HG03571 (cell line): Measurements from ENCODE around the gene F2R.
"Not testable (repeated sequence)": the region's sequence is repeated elsewhere in the genome, so short reads cannot be mapped to it uniquely, and the experiment has no call there.

Source experiments
- ATAC-seq: cut with Tn5 transposase; IDR thresholded peaks from one replicate; pipeline ENCODE4 v1.9.1; 2021; ENCODE audit not compliant: unreplicated experiment

The F2R gene

GRCh38 chr5:76747706-76748105 lies 31.8 kb downstream of the F2R start:
- ATAC-seq = no peak

- no peak for ATAC-seq
Observed at GRCh38 chr5:76751291-76751690, 35.4 kb downstream of the F2R start.

DNA sequence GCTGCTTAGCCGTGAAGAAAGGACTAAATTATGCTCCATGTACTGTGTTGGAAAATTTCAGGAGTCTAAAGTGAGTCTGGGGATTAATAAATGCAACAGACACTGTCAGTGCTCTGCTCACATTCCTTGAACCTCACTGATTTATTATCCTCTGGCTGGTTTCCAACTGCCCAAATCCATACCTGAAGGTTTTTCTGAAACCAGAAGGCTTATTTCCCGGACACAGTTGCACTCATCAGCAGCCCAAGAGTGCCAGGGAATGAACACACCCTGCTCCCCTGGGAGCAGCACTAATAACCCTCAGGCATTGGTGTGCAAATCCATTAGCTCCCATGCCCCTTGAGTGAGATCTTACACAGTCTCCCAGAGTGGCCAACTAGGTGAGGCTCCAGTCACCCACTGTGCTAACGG lies 38.7 kb downstream of the F2R start:
- no peak for ATAC-seq

DNA sequence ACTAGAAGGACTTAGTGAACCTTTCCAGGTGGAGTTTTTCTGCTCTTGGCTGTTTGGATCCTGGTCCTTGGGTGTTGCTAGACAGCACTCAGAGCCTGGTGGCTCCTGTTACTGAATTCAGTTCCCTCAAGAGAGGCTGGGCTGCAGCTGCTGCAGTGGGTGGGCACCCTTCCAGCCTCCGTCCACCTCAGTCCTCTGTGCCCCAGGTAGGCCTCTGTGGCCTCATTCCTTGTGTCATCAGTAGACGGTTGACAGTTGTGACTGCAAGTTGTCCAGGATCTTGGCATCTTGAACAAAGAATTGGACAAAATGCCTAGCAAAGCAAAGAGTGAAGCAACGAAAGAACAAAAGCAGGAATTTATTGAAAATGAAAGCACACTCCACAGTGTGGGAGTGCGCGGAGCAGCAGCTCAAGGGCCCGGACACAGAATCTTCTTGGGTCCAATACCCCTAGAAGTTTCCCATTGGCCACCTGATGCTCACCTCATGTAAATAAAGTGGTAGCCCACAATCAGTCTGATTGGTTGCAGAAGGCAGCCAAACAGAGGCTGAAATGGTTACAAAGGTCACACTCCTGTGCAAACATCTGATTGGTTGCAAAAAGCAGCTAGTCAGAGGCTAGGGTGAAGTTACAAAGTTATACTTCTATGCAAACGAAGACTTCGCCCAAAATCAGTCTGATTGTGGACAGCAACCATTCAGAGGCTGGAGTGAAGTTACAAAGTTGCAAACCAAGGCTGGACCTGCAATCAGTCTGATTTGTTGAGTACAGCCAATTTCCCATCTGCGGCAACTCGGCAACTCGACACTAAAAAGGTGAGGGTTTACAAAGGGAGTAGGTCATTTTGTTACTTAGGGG lies 40.1 kb downstream of the F2R start:
- ATAC-seq = no peak

DNA sequence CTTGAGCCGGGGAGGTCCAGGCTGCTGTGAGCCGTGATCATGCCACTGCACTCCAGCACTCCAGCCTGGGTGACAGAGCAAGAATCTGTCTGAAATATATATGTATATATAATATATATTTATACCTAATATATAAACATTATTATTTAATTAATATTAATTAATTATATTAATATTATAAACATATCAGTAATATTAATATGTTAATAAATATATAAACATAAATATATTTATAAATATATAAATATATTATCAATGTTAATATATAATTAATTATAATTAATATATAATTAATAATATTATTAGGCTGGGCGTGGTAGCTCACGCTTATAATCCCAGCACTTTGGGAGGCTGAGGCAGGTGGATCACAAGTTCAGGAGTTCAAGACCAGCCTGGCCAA lies 41.1 kb downstream of the F2R start:
- no peak for ATAC-seq

GRCh38 chr5:76761118-76761517 lies 45.2 kb downstream of the F2R start:
- ATAC-seq = not testable (repeated sequence)

DNA sequence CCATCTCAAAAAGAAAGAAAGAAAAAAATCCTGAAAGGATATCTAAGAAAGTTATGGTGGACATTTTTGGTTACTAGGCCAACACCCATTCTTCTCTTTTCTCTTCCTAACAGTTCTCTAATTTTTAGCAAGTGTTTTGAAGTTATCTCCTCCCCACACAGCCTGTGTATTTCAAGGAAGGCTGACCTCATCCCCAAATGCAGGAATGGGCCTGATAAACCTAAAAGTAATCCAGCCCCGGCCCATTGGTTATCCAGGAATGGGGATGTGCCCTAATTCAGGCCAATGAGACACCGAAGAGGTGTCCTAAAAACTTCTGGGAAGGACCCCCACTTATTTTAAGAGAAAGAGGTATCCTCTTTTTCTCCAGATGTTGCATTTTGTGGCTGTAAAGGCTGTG lies 46.6 kb downstream of the F2R start:
- no peak for ATAC-seq

- no peak for ATAC-seq
Observed at GRCh38 chr5:76763136-76763535, 47.2 kb downstream of the F2R start.

GRCh38 chr5:76764374-76764773 lies 48.4 kb downstream of the F2R start:
- no peak for ATAC-seq

DNA sequence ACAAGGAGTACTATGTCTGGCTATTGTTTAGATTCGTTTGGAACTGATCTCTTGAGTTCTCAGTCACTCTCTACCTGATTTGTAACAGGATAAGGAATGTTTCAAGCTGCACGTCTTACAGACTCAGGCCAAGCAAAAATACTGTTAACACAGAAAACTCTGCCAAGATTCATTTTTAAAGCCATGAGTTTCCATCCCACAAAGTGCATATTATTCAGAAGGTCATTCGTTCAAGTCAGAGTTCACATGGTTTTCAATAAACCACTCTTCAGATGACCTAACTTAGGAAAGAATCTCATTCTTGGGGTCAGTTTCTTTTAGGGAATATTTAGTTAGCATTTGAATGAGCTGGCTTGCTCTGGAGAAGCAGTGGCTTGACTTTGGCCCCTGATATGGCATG lies 49.3 kb downstream of the F2R start:
- no peak for ATAC-seq

- no peak for ATAC-seq
Observed at GRCh38 chr5:76766746-76767145, 50.8 kb downstream of the F2R start.

- not testable (repeated sequence) for ATAC-seq
Observed at GRCh38 chr5:76771041-76771440, 55.1 kb downstream of the F2R start.

DNA sequence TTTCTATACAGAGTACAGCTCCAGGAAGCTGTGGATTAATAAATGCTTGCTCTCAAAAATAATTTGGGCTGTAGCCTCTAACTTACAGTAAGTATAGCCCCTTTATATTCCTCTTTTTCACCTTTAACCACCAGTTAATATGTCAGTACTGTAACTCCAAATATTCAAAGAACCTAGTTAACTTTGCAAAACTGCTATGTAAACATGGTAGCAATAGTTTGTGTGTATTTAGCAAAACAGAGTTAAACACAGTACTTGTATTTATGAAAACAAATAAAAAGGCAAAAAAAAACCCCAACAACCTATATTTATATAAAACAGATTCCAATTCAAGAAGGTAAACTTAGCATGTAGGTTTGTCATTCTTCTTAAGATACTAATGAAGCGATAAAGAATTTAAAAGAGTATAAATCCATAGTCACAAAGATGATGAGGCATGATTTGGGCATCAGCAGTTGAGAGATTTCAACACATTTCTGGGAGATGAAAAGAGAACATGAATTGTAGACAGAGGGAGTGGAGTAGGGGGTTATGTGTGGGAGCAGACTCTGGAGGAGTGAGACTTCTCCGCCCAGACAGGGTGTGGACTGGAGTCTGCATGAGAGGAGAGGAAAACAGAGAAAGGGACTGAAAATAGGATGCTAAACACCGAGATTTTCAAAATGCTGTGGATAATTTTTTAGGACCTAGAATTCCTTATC lies 55.9 kb downstream of the F2R start:
- ATAC-seq = no peak

DNA sequence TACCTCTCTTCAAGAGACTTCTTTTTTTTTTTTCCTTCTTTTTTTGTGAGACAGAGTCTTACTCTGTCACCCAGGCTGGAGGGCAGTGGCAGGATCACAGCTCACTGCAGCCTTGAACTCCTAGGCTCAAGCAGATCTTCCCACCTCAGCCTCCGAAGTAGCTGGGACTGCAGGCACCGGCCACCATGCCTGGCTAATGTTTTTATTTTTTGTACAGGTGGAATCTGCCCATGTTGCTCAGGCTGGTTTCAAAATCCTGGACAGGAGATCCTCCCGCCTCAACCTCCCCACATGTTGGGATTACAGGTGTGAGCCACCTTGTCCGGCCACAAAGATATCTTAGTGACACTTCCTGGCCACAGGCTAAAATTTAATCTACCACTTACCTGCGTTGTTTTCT lies 60.0 kb downstream of the F2R start:
- ATAC-seq = no peak

DNA sequence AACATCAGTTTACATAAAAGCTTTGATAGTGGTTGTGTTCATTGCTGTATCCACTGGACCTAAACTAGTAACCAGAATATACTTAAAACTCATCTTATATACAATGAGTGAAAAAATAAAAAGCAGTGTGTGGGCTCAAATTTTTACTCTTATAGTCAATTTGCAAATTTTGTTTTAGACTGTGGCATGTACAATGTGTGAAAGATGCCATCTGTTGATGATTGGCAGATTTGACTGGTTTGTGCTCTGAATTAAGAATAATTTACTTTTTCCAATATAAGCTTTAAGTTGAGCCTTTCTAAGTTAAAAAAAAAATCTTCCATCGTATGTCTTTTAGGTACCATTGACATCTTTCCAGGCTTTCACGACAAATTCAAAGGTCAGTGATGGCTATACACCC lies 60.5 kb downstream of the F2R start:
- ATAC-seq = no peak

DNA sequence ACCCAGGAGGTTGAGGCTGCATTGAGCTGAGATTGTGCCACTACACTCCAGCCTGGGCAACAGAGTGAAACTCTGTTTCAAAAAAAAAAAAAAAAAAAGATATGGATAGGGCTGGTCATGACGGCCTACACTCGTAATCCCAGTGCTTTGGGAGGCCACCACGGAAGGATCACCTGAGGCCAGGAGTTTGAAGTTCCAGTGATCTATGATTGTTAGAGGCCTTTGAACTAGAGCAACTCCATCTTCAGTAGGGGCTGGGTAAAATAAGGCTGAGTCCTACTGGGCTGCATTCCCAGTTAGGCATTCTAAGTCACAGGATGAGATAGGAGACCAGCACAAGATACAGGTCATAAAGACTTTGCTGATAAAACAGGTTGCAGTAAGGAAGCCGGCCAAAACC lies 64.7 kb downstream of the F2R start:
- not testable (repeated sequence) for ATAC-seq

DNA sequence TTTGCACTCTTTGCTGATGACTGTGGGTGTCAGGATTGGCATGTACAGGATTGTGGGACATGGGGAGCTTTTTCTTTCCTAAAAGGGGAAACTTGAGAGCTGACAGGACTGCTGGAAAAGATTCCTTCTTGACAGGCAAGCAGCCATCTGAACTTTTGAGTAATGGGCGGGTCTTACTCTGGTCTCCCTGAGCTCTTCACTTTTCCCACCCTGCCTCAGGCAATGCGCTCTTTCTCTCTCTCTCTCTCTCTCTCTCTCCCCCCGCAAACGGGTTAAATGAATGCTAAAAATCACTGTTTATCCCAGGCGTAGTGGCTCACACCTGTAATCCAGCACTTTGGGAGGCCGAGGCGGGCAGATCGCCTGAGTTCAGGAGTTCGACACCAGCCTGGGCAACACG lies 65.8 kb downstream of the F2R start:
- ATAC-seq = no peak

GRCh38 chr5:76782444-76782843 lies 66.5 kb downstream of the F2R start:
- ATAC-seq = no peak
